Neural cell (in vitro differentiated cells): ENCODE measurements around the gene SNHG17. TPM values are rescaled to one million over a fixed set of nuclear protein-coding genes. Genes with fewer than 3 reads are reported as not detected.

ENCODE experiments used
- H2AFZ ChIP-seq: fragments of 200-600, 300-800 bp; sonication (generic), shearing (Covaris generic); 2 replicates; pipeline ENCODE4 v1.6.0; 2014; ENCODE audit warnings: low read depth, mild to moderate bottlenecking, antibody characterized with exemption, low read length, moderate library complexity
- H3F3A ChIP-seq: fragments of 200-600 bp; shearing (Covaris generic); 2 replicates; pipeline ENCODE4 v1.6.1; 2016; ENCODE audit warnings: mild to moderate bottlenecking, moderate library complexity, mixed read lengths, antibody characterized with exemption, low read length; ENCODE audit not compliant: insufficient read depth, poor library complexity, severe bottlenecking
- H3K27ac ChIP-seq: fragments of 200-600, 300-800 bp; sonication (generic), shearing (Covaris generic); 2 replicates; pipeline ENCODE4 v1.5.1; 2014; ENCODE audit warnings: mild to moderate bottlenecking, low read length, moderate library complexity
- H3K27me3 ChIP-seq: fragments of 300-800, 200-600 bp; sonication (generic), shearing (Covaris generic); 2 replicates; pipeline ENCODE4 v1.6.0; 2014; ENCODE audit warnings: mild to moderate bottlenecking, low read depth, low read length, moderate library complexity; ENCODE audit not compliant: insufficient read depth
- H3K36me3 ChIP-seq: fragments of 300-800, 200-600 bp; sonication (generic), shearing (Covaris generic); 2 replicates; pipeline ENCODE4 v1.5.1; 2014; ENCODE audit warnings: mild to moderate bottlenecking, antibody characterized with exemption, low read length, moderate library complexity; ENCODE audit not compliant: insufficient read depth
- H3K4me2 ChIP-seq: fragments of 300-800, 200-600 bp; sonication (generic), shearing (Covaris generic); 2 replicates; pipeline ENCODE4 v1.6.0; 2014; ENCODE audit warnings: mild to moderate bottlenecking, low read length
- H3K4me3 ChIP-seq: fragments of 300-800, 200-600 bp; sonication (generic), shearing (Covaris generic); 2 replicates; pipeline ENCODE4 v1.5.1; 2014; ENCODE audit warnings: mild to moderate bottlenecking, low read length, moderate library complexity
- H3K79me2 ChIP-seq: fragments of 200-600 bp; shearing (Covaris generic); replicated peaks from 2 replicates; pipeline ENCODE4 v1.6.0; 2014; ENCODE audit warnings: mild to moderate bottlenecking, low read length, moderate library complexity; ENCODE audit not compliant: insufficient read depth
- H3K9ac ChIP-seq: fragments of 300-800, 200-600 bp; sonication (generic), shearing (Covaris generic); 2 replicates; pipeline ENCODE4 v1.6.1; 2016; ENCODE audit warnings: mild to moderate bottlenecking, low read length, mixed read lengths
- H3K9me2 ChIP-seq: fragments of 200-600 bp; shearing (Covaris generic); 2 replicates; pipeline ENCODE4 v1.6.1; 2016; ENCODE audit warnings: mild to moderate bottlenecking, low read length, mixed read lengths; ENCODE audit not compliant: insufficient read depth
- H3K9me3 ChIP-seq: fragments of 200-600, 300-800 bp; sonication (generic), shearing (Covaris generic); 2 replicates; pipeline ENCODE4 v1.6.1; 2016; ENCODE audit warnings: mild to moderate bottlenecking, mixed run types, low read length, moderate library complexity, mixed read lengths
- H4K20me1 ChIP-seq: fragments of 200-600 bp; shearing (Covaris generic); 2 replicates; pipeline ENCODE4 v1.6.1; 2016; ENCODE audit warnings: mild to moderate bottlenecking, mixed run types; ENCODE audit not compliant: insufficient read depth
- CTCF ChIP-seq: fragments of 450-650 bp; IDR thresholded peaks from 2 replicates; pipeline ENCODE4 v1.5.1; 2014; ENCODE audit warnings: antibody characterized with exemption, mild to moderate bottlenecking, moderate library complexity; ENCODE audit not compliant: poor library complexity, severe bottlenecking
- EP300 ChIP-seq: fragments of 450-650 bp; conservative IDR thresholded peaks from 2 replicates; pipeline ENCODE4 v1.6.1; 2014; ENCODE audit warnings: antibody characterized with exemption, mild to moderate bottlenecking, moderate library complexity; ENCODE audit not compliant: poor library complexity, severe bottlenecking
- EZH2 ChIP-seq: fragments of 200-600, 300-800 bp; shearing (Covaris generic), sonication (generic); IDR thresholded peaks from 2 replicates; pipeline ENCODE4 v1.6.1; 2014; ENCODE audit warnings: antibody characterized with exemption, low read length, borderline replicate concordance, mild to moderate bottlenecking; ENCODE audit not compliant: insufficient read depth, poor library complexity, severe bottlenecking
- MXI1 ChIP-seq: fragments of 450-650 bp; conservative IDR thresholded peaks from 2 replicates; pipeline ENCODE4 v1.6.1; 2014; ENCODE audit warnings: antibody characterized with exemption, mild to moderate bottlenecking; ENCODE audit not compliant: poor library complexity, severe bottlenecking
- POLR2AphosphoS5 ChIP-seq: IDR thresholded peaks from 2 replicates; pipeline ENCODE4 v1.6.1; 2012
- RAD21 ChIP-seq: fragments of 450-650 bp; conservative IDR thresholded peaks from 2 replicates; pipeline ENCODE4 v1.6.1; 2014; ENCODE audit warnings: antibody characterized with exemption, mild to moderate bottlenecking, moderate library complexity
- REST ChIP-seq: IDR thresholded peaks from 2 replicates; pipeline ENCODE4 v1.6.1; 2012; ENCODE audit warnings: borderline replicate concordance
- SMC3 ChIP-seq: fragments of 450-650 bp; conservative IDR thresholded peaks from 2 replicates; pipeline ENCODE4 v1.6.1; 2014; ENCODE audit warnings: antibody characterized with exemption, mild to moderate bottlenecking, moderate library complexity; ENCODE audit not compliant: poor library complexity
- TAF1 ChIP-seq: IDR thresholded peaks from 2 replicates; pipeline ENCODE4 v1.6.1; 2012; ENCODE audit warnings: low read depth
- polyA plus RNA-seq: library from polyadenylated mRNA; depleted of rRNA; stranded (reverse); fragments of >200 nt; gene quantifications from 2 replicates; pipeline ENCODE4 v1.2.3, GENCODE V29; 2014

Gene SNHG17
- polyA plus RNA-seq, 1 donor from 2014 or later: 23.1 TPM

- no peak overlapping the region for H3K9ac ChIP-seq
- no peaks in the 10 kb centered on the region for H3K27me3 ChIP-seq
- TF ChIP-seq EZH2 (no peak), RAD21 (no peak), CTCF (no peak), SMC3 (no peak), POLR2AphosphoS5 (no peak), TAF1 (no peak), REST (no peak), EP300 (no peak), MXI1 (no peak)
- no peaks in the 10 kb centered on the region for H4K20me1 ChIP-seq
- H2AFZ ChIP-seq: no peak overlapping the region
- no peaks in the 10 kb centered on the region for H3F3A ChIP-seq
- H3K4me2 ChIP-seq: no peak overlapping the region
- no peak overlapping the region for H3K27ac ChIP-seq
- H3K4me3 ChIP-seq: no peak overlapping the region
- peaks cover 5% of the 10 kb centered on the region for H3K9me3 ChIP-seq
- H3K9me2 ChIP-seq: no peaks in the 10 kb centered on the region
- peaks cover 11% of the 10 kb centered on the region for H3K36me3 ChIP-seq
- H3K79me2 ChIP-seq: peaks cover 13% of the 10 kb centered on the region
Observed at GRCh38 chr20:38428800-38429199, 6.3 kb downstream of the SNHG17 start.

GRCh38 chr20:38427655-38428023 is 7.5 kb downstream of the SNHG17 start:
- Histone ChIP-seq H4K20me1 (no peaks in the 10 kb centered on the region), H3K4me2 (no peak overlapping the region), H3K9me3 (peaks cover 5% of the 10 kb centered on the region), H2AFZ (no peak overlapping the region), H3K27ac (no peak overlapping the region), H3K9me2 (no peaks in the 10 kb centered on the region), H3K36me3 (peaks cover 11% of the 10 kb centered on the region), H3K79me2 (peaks cover 5% of the 10 kb centered on the region), H3K9ac (no peak overlapping the region), H3F3A (no peaks in the 10 kb centered on the region), H3K4me3 (no peak overlapping the region), H3K27me3 (no peaks in the 10 kb centered on the region)
- TF ChIP-seq CTCF (no peak), REST (no peak), MXI1 (no peak), EZH2 (no peak), RAD21 (no peak), POLR2AphosphoS5 (no peak), SMC3 (no peak), TAF1 (no peak), EP300 (no peak)
